Left kidney (tissue), 8 donors: ENCODE results near the gene DHX30. TPM values are rescaled to one million over a fixed set of nuclear protein-coding genes. Genes with fewer than 3 reads are reported as not detected.
A peak's percentile ranks its signal among the peaks of the same experiment; 100 is the strongest.
"Not testable (repeated sequence)": the region's sequence is repeated elsewhere in the genome, so short reads cannot be mapped to it uniquely, and the experiment has no call there.

ENCODE experiments used
- DNase-seq: peaks from one replicate; pipeline ENCODE4 v3.0.0-alpha.2; 2013
- long read RNA-seq, 8 donors: transcript quantifications; one replicate each; lab custom pipeline, GENCODE V29; 2026
- polyA plus RNA-seq: library from polyadenylated mRNA; unstranded; fragments of 120-200 nt; gene quantifications from one replicate; pipeline ENCODE4 v1.2.1, GENCODE V29; 2013; ENCODE audit not compliant: insufficient read length

Gene DHX30
- polyA plus RNA-seq, result 65.3 TPM
- long read RNA-seq, donor 1, full-length matches to known transcripts, result 12 of 181 reads
- long read RNA-seq, donor 1, partial matches to known transcripts, result 164 of 181 reads
- long read RNA-seq, donor 1, other reads (novel, unspliced or antisense), result 5 of 181 reads
- long read RNA-seq, donor 2, full-length matches to known transcripts, result 13 of 28 reads
- long read RNA-seq, donor 2, partial matches to known transcripts, result 15 of 28 reads
- long read RNA-seq, donor 2, other reads (novel, unspliced or antisense), result 0 of 28 reads
- long read RNA-seq, donor 3, full-length matches to known transcripts, result 13 of 32 reads
- long read RNA-seq, donor 3, partial matches to known transcripts, result 19 of 32 reads
- long read RNA-seq, donor 3, other reads (novel, unspliced or antisense), result 0 of 32 reads
- long read RNA-seq, donor 4, partial matches to known transcripts, result 5 of 8 reads
- long read RNA-seq, donor 4, other reads (novel, unspliced or antisense), result 0 of 8 reads
- long read RNA-seq, donor 5, full-length matches to known transcripts, result 32 of 64 reads
- long read RNA-seq, donor 5, partial matches to known transcripts, result 32 of 64 reads
- long read RNA-seq, donor 5, other reads (novel, unspliced or antisense), result 0 of 64 reads
- long read RNA-seq, donor 6, full-length matches to known transcripts, result 22 of 30 reads
- long read RNA-seq, donor 6, partial matches to known transcripts, result 8 of 30 reads
- long read RNA-seq, donor 6, other reads (novel, unspliced or antisense), result 0 of 30 reads
- long read RNA-seq, donor 7, full-length matches to known transcripts, result 33 of 72 reads
- long read RNA-seq, donor 7, partial matches to known transcripts, result 39 of 72 reads
- long read RNA-seq, donor 7, other reads (novel, unspliced or antisense), result 0 of 72 reads
- long read RNA-seq, donor 8, full-length matches to known transcripts, result 9 of 9 reads
- long read RNA-seq, donor 8, partial matches to known transcripts, result 0 of 9 reads
- long read RNA-seq, donor 8, other reads (novel, unspliced or antisense), result 0 of 9 reads

- DNase-seq, result peak; percentile 88
Measured at GRCh38 chr3:47802734-47803479, at the start of gene DHX30. DHX30 (plus strand) TSS chr3:47803138; CDS start chr3:47810684, 7,546 bp downstream.

GRCh38 chr3:47758261-47759025 lies 44.5 kb upstream of the DHX30 start:
- DNase-seq, result no peak

- DNase-seq, result not testable (repeated sequence)
Measured at GRCh38 chr3:47760207-47760606, 42.7 kb upstream of the DHX30 start.

- no peak for DNase-seq
Measured at GRCh38 chr3:47761046-47761445, 41.9 kb upstream of the DHX30 start.

GRCh38 chr3:47762233-47762632 lies 40.7 kb upstream of the DHX30 start:
- DNase-seq, result no peak

GRCh38 chr3:47766186-47766585 lies 36.8 kb upstream of the DHX30 start:
- no peak for DNase-seq

- no peak for DNase-seq
Measured at GRCh38 chr3:47772047-47772446, 30.9 kb upstream of the DHX30 start.

GRCh38 chr3:47772788-47773187 lies 30.1 kb upstream of the DHX30 start:
- DNase-seq, result no peak

GRCh38 chr3:47778746-47779145 lies 24.2 kb upstream of the DHX30 start:
- DNase-seq, result no peak

- peak; percentile 53 for DNase-seq
Measured at GRCh38 chr3:47780741-47781684, 21.9 kb upstream of the DHX30 start.

GRCh38 chr3:47781685-47782445 lies 21.1 kb upstream of the DHX30 start, which contains the start of gene SMARCC1:
SMARCC1 (minus strand) TSS chr3:47781893; CDS start chr3:47781797, 96 bp downstream.
- DNase-seq, result peak; percentile 97

GRCh38 chr3:47782446-47783308 lies 20.3 kb upstream of the DHX30 start:
- DNase-seq, result no peak

- DNase-seq, result no peak
Measured at GRCh38 chr3:47783673-47784072, 19.3 kb upstream of the DHX30 start.

- no peak for DNase-seq
Measured at GRCh38 chr3:47791193-47791855, 11.6 kb upstream of the DHX30 start.

- DNase-seq, result no peak
Measured at GRCh38 chr3:47792699-47793098, 10.2 kb upstream of the DHX30 start.

GRCh38 chr3:47794544-47794943 lies 8.4 kb upstream of the DHX30 start:
- DNase-seq, result no peak

GRCh38 chr3:47799733-47800132 lies 3.2 kb upstream of the DHX30 start:
- DNase-seq, result no peak
